Fibroblast of lung (primary cell): ENCODE data around the gene AKTIP. TPM values are rescaled to one million over a fixed set of nuclear protein-coding genes. Genes with fewer than 3 reads are reported as not detected.

ENCODE experiments used
- DNase-seq, 2 donors: peaks; one replicate each; pipeline versions ENCODE4 v3.0.0 to v3.0.0-alpha.2; 2010; ENCODE audit warnings: low read depth in 2 of 2
- H2AFZ ChIP-seq: 2 replicates; pipeline ENCODE4 v1.5.1; 2012; ENCODE audit warnings: low read length, control low read depth, inconsistent platforms
- H3K27ac ChIP-seq: 2 replicates; pipeline ENCODE4 v1.5.1; 2011; ENCODE audit warnings: low read length, control low read depth; ENCODE audit not compliant: insufficient read depth
- H3K27me3 ChIP-seq: 2 replicates; pipeline ENCODE4 v1.5.1; 2011; ENCODE audit warnings: mild to moderate bottlenecking, low read length; ENCODE audit not compliant: control insufficient read depth, insufficient read depth
- H3K36me3 ChIP-seq: 2 replicates; pipeline ENCODE4 v1.5.1; 2011; ENCODE audit warnings: low read length; ENCODE audit not compliant: control insufficient read depth, insufficient read depth
- H3K4me1 ChIP-seq: 2 replicates; pipeline ENCODE4 v1.5.1; 2011; ENCODE audit warnings: low read length; ENCODE audit not compliant: control insufficient read depth, insufficient read depth; ENCODE audit errors: extremely low read depth
- H3K4me2 ChIP-seq: 2 replicates; pipeline ENCODE4 v1.5.1; 2011; ENCODE audit warnings: low read length, control low read depth; ENCODE audit not compliant: insufficient read depth; ENCODE audit errors: extremely low read depth
- H3K4me3 ChIP-seq, 4 experiments: fragments of 200-600 bp in 1 of 4; sonication (generic) in 1 of 4; replicated peaks in 1 of 4; 2 replicates each; pipeline ENCODE4 v1.5.1; 2011 to 2016; ENCODE audit warnings: low read length in 4 of 4, low read depth in 3 of 4, mild to moderate bottlenecking in 3 of 4, control low read depth in 2 of 4, inconsistent platforms in 1 of 4, mixed read lengths in 1 of 4; ENCODE audit not compliant: insufficient read depth in 1 of 4; ENCODE audit errors: control extremely low read depth in 1 of 4
- H3K79me2 ChIP-seq: 2 replicates; pipeline ENCODE4 v1.5.1; 2012; ENCODE audit warnings: mild to moderate bottlenecking, low read length, inconsistent platforms; ENCODE audit not compliant: control insufficient read depth, insufficient read depth
- H3K9ac ChIP-seq: 2 replicates; pipeline ENCODE4 v1.5.1; 2011; ENCODE audit warnings: mild to moderate bottlenecking, low read length, control low read depth; ENCODE audit not compliant: insufficient read depth
- H3K9me3 ChIP-seq: 2 replicates; pipeline ENCODE4 v1.5.1; 2012; ENCODE audit warnings: low read depth, low read length; ENCODE audit not compliant: control insufficient read depth, insufficient read depth
- H4K20me1 ChIP-seq: 2 replicates; pipeline ENCODE4 v1.5.1; 2011; ENCODE audit warnings: low read length; ENCODE audit not compliant: control insufficient read depth, insufficient read depth; ENCODE audit errors: extremely low read depth
- EZH2 ChIP-seq: IDR thresholded peaks from 2 replicates; pipeline ENCODE4 v1.5.1; 2012; ENCODE audit warnings: low read length, control low read depth, mild to moderate bottlenecking; ENCODE audit errors: missing control alignments
- polyA plus RNA-seq, 2 donors: library from polyadenylated mRNA; depleted of rRNA in 1 of 2; stranded (reverse) in 1 of 2; unstranded in 1 of 2; fragments of >200 nt; gene quantifications; 2 replicates each; pipeline ENCODE4 v1.2.1, GENCODE V29; 2011 to 2012; ENCODE audit warnings: missing spikeins in 1 of 2
- total RNA-seq: library from RNA; depleted of rRNA; stranded (reverse); fragments of >200 nt; gene quantifications from 2 replicates; pipeline ENCODE4 v1.2.1, GENCODE V29; 2014
- TF ChIP-seq, protein P1 (sequence below), 2 donors: IDR thresholded peaks in 1 of 2; conservative IDR thresholded peaks in 1 of 2; 1 replicate in 1 of 2; 2 replicates in 1 of 2; pipeline ENCODE4 v1.5.1; 2011 to 2012; ENCODE audit warnings: low read length in 2 of 2, control low read depth in 1 of 2, inconsistent platforms in 1 of 2, low read depth in 1 of 2, mild to moderate bottlenecking in 1 of 2

AKTIP gene
- total and polyA plus RNA-seq, 2 donors (not counting 1 experiment from before 2014, with no cell fraction given) = 21.3 to 28.0 TPM

DNA sequence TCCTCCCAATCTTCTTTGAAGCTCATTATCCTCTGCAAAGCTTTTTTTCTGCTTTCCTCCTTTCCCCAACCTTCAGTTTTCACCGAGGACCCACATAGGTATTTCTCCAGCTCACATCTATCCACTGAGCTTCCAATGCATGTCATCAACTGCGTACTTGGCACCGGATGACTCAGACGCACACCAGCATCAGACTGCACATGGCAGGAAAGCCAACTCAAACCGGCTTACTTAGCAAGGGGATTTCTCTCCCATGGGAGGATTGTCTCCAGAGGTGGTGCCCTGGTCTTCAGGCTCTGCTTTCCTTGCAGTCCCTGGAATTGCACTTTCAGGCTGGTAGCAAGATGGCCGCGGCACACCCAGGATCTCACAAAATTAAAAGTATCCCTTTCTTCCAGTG, 1.7 kb upstream of the AKTIP start:
- peak overlapping the region; percentile 81 for H3K27ac ChIP-seq
- no peak overlapping the region for H3K4me2 ChIP-seq
- no peaks in the 10 kb centered on the region for H3K9me3 ChIP-seq
- H3K79me2 ChIP-seq = no peaks in the 10 kb centered on the region
- H2AFZ ChIP-seq = no peak overlapping the region
- no peaks in the 10 kb centered on the region for H3K27me3 ChIP-seq
- no peak overlapping the region for H3K4me3 ChIP-seq
- TF ChIP-seq, protein P1, sequence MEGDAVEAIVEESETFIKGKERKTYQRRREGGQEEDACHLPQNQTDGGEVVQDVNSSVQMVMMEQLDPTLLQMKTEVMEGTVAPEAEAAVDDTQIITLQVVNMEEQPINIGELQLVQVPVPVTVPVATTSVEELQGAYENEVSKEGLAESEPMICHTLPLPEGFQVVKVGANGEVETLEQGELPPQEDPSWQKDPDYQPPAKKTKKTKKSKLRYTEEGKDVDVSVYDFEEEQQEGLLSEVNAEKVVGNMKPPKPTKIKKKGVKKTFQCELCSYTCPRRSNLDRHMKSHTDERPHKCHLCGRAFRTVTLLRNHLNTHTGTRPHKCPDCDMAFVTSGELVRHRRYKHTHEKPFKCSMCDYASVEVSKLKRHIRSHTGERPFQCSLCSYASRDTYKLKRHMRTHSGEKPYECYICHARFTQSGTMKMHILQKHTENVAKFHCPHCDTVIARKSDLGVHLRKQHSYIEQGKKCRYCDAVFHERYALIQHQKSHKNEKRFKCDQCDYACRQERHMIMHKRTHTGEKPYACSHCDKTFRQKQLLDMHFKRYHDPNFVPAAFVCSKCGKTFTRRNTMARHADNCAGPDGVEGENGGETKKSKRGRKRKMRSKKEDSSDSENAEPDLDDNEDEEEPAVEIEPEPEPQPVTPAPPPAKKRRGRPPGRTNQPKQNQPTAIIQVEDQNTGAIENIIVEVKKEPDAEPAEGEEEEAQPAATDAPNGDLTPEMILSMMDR (conservative IDR thresholded peaks at IDR 0.05 in 1 of 2, IDR thresholded peaks at IDR 0.05 in 1 of 2; ENCODE audit: low read depth in 1 of 2, low read length in 2 of 2) = no peak
- no peak for TF ChIP-seq EZH2
- H4K20me1 ChIP-seq = no peaks in the 10 kb centered on the region
- no peak overlapping the region for H3K9ac ChIP-seq
- H3K4me1 ChIP-seq = peaks cover 10% of the 10 kb centered on the region
- DNase-seq = peak in 1 of 2 donors; percentile 59
- H3K36me3 ChIP-seq = no peaks in the 10 kb centered on the region

DNA sequence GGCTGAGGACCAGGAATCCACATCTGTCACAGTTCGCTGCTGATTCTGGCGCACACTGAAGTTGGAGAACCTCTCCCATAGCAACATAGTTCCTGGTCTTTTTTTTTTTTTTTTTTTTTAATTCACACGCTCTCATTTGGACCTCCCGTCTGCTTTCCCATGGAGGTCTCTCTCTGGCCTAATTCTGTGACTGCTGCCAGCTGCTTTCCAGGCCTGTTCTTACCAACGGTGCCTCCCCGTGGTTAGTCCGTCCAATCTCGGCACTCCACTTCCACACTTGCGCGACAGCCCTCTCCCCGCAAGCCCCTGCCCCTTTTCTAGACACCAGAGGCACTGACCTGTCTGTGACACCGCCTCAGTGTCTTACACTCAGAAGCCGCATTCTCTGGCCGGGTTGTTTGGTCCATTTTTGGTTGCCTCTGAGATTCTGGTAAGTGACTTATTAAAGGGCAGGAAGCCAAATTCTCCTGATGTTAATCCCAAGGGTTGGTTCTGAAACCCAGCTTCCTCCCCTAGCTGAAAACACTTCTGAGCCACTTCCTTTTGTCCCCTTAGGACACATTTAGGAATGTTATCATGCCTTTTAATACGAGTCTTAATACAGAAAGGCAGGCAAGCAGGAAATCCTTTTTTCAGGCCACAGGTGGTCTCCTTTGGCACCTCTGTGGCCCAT, 1.1 kb upstream of the AKTIP start:
- Histone ChIP-seq H3K4me3 (peak overlapping the region in 3 of 4 experiments; percentile 16 to 64 (median 60)), H3K4me1 (peaks cover 10% of the 10 kb centered on the region), H3K27ac (peak overlapping the region; percentile 81), H3K79me2 (no peaks in the 10 kb centered on the region), H3K9me3 (no peaks in the 10 kb centered on the region), H3K4me2 (peak overlapping the region; percentile 66), H3K27me3 (no peaks in the 10 kb centered on the region), H4K20me1 (no peaks in the 10 kb centered on the region), H3K9ac (peak overlapping the region; percentile 60), H3K36me3 (no peaks in the 10 kb centered on the region), H2AFZ (peak overlapping the region; percentile 73)
- DNase-seq = peak; percentile 50 to 71
- no peak for TF ChIP-seq EZH2
- TF ChIP-seq, protein P1 (conservative IDR thresholded peaks at IDR 0.05 in 1 of 2, IDR thresholded peaks at IDR 0.05 in 1 of 2; ENCODE audit: low read depth in 1 of 2, low read length in 2 of 2) = no peak

DNA sequence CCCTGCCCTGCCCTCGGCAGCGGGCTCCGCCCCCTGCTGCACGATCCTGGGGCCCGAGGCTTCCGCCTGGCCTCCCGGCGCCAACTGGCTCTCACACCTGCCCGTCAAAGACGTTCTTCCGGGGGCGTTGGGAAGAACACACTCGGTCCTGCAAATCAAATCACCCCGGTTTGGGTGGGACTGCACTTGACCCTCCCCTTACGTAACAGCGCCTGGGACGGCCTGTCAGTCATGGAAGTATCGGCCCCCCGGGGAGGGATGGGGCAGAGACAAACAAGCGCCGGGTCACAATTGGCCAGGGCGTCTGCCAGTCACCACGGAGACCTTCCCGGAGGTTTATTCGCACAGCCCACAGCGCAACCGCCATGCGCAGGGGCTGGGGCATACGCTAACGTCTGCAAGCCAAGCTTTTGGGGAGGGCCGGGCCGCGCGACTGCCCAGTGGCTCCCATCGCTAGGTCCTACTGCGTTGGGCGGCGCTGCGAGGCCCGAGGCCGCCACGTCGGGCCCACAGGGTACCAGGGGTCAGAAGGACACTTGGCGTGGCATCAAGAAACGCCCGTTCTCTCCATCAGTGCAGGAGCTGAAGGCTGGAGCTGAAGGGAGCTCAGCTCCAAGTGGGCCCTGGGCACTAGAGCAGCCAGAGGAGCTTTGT, 388 bp upstream of the AKTIP start:
- H4K20me1 ChIP-seq = no peaks in the 10 kb centered on the region
- H2AFZ ChIP-seq = peak overlapping the region; percentile 68
- no peaks in the 10 kb centered on the region for H3K36me3 ChIP-seq
- no peak for TF ChIP-seq EZH2
- TF ChIP-seq, protein P1 (conservative IDR thresholded peaks at IDR 0.05 in 1 of 2, IDR thresholded peaks at IDR 0.05 in 1 of 2; ENCODE audit: low read depth in 1 of 2, low read length in 2 of 2) = no peak
- H3K27me3 ChIP-seq = no peaks in the 10 kb centered on the region
- no peaks in the 10 kb centered on the region for H3K9me3 ChIP-seq
- H3K4me3 ChIP-seq = peak overlapping the region; percentile 48 to 79 (median 54)
- no peaks in the 10 kb centered on the region for H3K79me2 ChIP-seq
- peak overlapping the region; percentile 84 for H3K4me2 ChIP-seq
- H3K4me1 ChIP-seq = peaks cover 10% of the 10 kb centered on the region
- DNase-seq = peak; percentile 100
- H3K27ac ChIP-seq = peak overlapping the region; percentile 81
- peak overlapping the region; percentile 72 for H3K9ac ChIP-seq
